Lower lobe of right lung (tissue), 2 donors: ENCODE measurements around the gene JARID2. TPM values are rescaled to one million over a fixed set of nuclear protein-coding genes. Genes with fewer than 3 reads are reported as not detected.

Source experiments
- ATAC-seq, 2 donors: fragments of 200-7000 bp; cut with Tn5 transposase; one replicate each; pipeline ENCODE4 v1.9.1; 2020 to 2022; ENCODE audit warnings: mild to moderate bottlenecking in 2 of 2, moderate library complexity in 2 of 2
- DNase-seq: peaks from one replicate; pipeline ENCODE4 v3.0.0-alpha.2; 2020
- H3K27ac ChIP-seq: fragments of 200-600 bp; one replicate; pipeline ENCODE4 v1.8.0; 2022
- H3K27me3 ChIP-seq: fragments of 200-600 bp; one replicate; pipeline ENCODE4 v1.8.0; 2022; ENCODE audit warnings: low read depth
- H3K36me3 ChIP-seq: fragments of 200-600 bp; one replicate; pipeline ENCODE4 v1.8.0; 2022; ENCODE audit warnings: mild to moderate bottlenecking
- H3K4me1 ChIP-seq: fragments of 200-600 bp; one replicate; pipeline ENCODE4 v1.8.0; 2022
- H3K4me3 ChIP-seq: fragments of 200-600 bp; one replicate; pipeline ENCODE4 v1.8.0; 2022; ENCODE audit warnings: mild to moderate bottlenecking
- H3K9me3 ChIP-seq: fragments of 200-600 bp; one replicate; pipeline ENCODE4 v1.8.0; 2022
- intact Hi-C: fragments of 100-400 bp; cut with DNase I; formaldehyde crosslinking; loops from one replicate; pipeline ENCODE4 v1.11.0; 2022
- long read RNA-seq: library from polyadenylated mRNA; unstranded; transcript quantifications from one replicate; pipeline ENCODE4 v2.0.0, GENCODE V29; 2021
- total RNA-seq: library from RNA; stranded (reverse); fragmentation: NEBNext Ultra II Directional; extraction: Animal tissue kit (Norgen Biotek cat#: 25700); gene quantifications from one replicate; pipeline ENCODE4 v1.2.1, GENCODE V29; 2021
- TF ChIP-seq, protein P1 (sequence below): fragments of 200-600 bp; IDR thresholded peaks from one replicate; pipeline ENCODE4 v1.8.0; 2022; ENCODE audit warnings: antibody characterized with exemption, mild to moderate bottlenecking
- donor health status: DM: no; HTN: yes; CAD: no; lungs with severe emphysema.

JARID2 gene
- 16.0 TPM for total RNA-seq
- long read RNA-seq, full-length matches to known transcripts = 1 of 34 reads
- long read RNA-seq, partial matches to known transcripts = 4 of 34 reads
- long read RNA-seq, other reads (novel, unspliced or antisense) = 29 of 34 reads

DNA sequence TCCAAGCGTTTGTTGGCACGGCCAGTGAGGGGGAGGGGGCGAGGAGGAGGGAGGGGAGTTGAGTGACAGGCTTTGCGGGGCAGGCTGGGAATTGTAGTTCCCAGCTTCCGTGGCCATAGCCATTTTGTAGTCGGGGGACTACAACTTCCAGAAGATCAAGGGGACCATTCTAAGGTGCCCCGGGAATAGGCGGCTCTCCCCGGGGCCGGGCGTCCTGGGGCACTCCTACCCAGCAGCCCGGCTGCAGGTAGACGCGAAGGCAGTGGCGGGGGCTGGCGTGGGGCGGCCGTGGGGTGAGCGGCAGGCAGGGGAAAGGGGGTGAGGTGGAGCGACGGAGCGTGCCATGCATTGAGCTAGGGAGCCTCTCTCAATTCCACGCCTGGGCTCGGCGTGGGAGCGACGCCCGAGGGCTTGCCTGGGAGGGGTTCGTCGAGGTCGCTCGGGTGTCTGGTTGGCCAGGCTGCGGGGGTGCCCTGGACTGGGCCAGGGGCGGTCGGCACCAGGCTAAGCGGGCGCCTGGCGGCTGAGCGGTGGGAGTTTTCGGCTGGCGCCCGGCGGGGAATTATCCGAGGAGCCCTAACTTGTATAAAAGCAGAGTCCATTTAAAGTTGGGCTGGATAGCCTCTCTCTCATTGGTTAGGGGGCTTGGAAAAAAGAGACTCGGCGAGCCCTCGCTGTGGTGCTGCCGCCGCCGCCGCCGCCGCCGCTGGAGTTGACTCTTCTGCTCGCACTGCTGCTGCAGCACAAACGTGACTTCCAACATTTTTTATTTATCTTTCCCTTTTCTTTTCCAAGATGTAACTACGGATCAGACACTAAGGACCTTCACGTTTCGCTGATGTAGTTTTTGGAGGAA lies at the start of gene JARID2:
Gene JARID2 (plus strand): TSS at position 709 of the 856 bp plus-strand sequence. CDS start 471 bp downstream, outside the sequence.
- peak within 1 kb of the TSS; percentile 94 for H3K4me3 ChIP-seq
- TF ChIP-seq, protein P1, sequence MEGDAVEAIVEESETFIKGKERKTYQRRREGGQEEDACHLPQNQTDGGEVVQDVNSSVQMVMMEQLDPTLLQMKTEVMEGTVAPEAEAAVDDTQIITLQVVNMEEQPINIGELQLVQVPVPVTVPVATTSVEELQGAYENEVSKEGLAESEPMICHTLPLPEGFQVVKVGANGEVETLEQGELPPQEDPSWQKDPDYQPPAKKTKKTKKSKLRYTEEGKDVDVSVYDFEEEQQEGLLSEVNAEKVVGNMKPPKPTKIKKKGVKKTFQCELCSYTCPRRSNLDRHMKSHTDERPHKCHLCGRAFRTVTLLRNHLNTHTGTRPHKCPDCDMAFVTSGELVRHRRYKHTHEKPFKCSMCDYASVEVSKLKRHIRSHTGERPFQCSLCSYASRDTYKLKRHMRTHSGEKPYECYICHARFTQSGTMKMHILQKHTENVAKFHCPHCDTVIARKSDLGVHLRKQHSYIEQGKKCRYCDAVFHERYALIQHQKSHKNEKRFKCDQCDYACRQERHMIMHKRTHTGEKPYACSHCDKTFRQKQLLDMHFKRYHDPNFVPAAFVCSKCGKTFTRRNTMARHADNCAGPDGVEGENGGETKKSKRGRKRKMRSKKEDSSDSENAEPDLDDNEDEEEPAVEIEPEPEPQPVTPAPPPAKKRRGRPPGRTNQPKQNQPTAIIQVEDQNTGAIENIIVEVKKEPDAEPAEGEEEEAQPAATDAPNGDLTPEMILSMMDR = no peak
- H3K36me3 ChIP-seq = no peaks in the 10 kb centered on the region
- peak within 1 kb of the TSS; percentile 95 for H3K27ac ChIP-seq
- no peaks in the 10 kb centered on the region for H3K27me3 ChIP-seq
- H3K9me3 ChIP-seq = no peaks in the 10 kb centered on the region
- ATAC-seq = peak; percentile 88 to 94
- H3K4me1 ChIP-seq = peaks cover 25% of the 10 kb centered on the region
- peak; percentile 99 for DNase-seq
- intact Hi-C loops = no loop called here

DNA sequence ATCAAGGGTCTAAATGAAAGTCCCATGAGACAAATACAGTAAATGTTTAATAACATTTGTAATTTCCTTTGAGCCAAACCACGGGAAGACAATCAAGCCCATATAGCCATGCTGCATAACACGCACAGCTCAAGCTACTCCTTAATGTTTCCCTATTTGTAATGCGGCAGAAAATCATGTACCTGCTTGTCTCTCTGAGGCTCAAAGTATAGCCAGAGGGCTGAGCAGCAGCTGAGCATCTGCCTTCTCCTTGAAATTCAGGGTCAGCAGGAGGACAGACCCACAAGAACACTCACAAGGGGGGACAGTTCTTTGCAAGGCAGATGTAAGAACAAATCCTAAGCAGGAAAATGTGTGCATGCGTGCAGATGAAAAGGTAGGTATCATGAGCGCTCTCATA lies 45.8 kb upstream of the JARID2 start:
- ATAC-seq (no peak), DNase-seq (no peak)
- Histone ChIP-seq H3K4me3 (no peak overlapping the region), H3K4me1 (no peaks in the 10 kb centered on the region), H3K27me3 (no peaks in the 10 kb centered on the region), H3K27ac (no peak overlapping the region), H3K36me3 (no peaks in the 10 kb centered on the region), H3K9me3 (no peaks in the 10 kb centered on the region)
- intact Hi-C loops = no loop called here
- TF ChIP-seq, protein P1 = no peak

DNA sequence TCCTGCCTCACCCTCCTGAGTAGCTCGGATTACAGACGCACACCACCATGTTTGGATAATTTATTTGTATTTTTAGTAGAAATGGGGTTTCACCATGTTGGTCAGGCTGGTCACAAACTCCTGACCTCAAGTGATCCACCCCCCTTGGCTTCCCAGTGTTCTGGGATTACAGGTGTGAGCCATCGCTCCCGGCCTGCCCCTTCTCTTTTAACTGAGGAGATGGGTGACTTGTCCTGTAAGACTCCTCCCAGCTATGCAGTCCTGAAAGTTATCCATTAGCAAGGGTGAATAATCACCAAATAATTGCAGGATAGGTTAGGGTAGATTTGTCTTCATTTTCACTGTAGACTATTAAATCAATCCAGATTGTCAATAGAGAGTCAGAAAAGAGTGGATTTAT lies 40.5 kb upstream of the JARID2 start:
- intact Hi-C loops = no loop called here
- Histone ChIP-seq H3K27me3 (no peaks in the 10 kb centered on the region), H3K4me1 (no peaks in the 10 kb centered on the region), H3K9me3 (no peaks in the 10 kb centered on the region), H3K36me3 (no peaks in the 10 kb centered on the region), H3K27ac (no peak overlapping the region), H3K4me3 (no peak overlapping the region)
- ATAC-seq = no peak
- TF ChIP-seq, protein P1 = no peak
- DNase-seq = no peak

DNA sequence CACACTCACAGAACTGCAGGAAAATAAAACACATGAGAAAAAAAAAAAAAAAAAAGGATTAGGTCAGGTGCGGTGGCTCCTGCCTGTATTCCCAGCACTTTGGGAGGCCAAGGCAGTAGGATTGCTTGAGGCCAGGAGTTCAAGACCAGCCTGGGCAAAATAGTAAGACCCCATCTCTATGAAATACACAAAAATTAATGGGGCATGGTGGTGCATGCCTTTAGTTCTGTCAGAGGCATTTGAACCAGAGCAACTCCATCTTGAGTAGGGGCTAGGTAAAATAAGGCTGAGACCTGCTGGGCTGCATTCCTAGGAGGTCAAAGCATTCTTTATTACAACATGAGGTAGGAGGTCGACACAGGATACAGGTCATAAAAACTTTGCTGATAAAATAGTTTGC lies 39.0 kb upstream of the JARID2 start:
- Histone ChIP-seq H3K27me3 (no peaks in the 10 kb centered on the region), H3K9me3 (no peaks in the 10 kb centered on the region), H3K4me1 (no peaks in the 10 kb centered on the region), H3K36me3 (no peaks in the 10 kb centered on the region), H3K4me3 (no peak overlapping the region), H3K27ac (no peak overlapping the region)
- TF ChIP-seq, protein P1 = no peak
- ATAC-seq = no peak
- no peak for DNase-seq
- intact Hi-C loops = no loop called here

DNA sequence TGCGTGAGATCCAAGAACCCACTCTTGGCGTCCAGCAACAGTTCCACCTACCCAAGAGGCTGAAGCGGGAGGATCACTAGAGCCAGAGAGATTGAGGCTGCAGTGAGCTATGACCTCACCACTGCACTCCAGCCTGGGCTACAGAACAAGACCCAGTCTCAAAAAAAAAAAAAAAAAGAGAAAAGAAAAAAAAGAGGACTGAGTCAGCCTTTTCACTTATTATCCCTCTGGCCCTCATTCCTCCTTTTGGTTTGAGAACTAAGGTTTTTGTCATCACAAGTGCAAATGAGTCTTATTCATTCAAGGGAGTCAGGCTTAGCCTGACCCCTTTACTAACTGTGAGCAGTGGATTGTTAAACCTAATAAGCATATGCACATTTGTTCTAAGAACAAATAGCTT lies 37.9 kb upstream of the JARID2 start:
- TF ChIP-seq, protein P1 = no peak
- Histone ChIP-seq H3K27ac (no peak overlapping the region), H3K4me3 (no peak overlapping the region), H3K9me3 (no peaks in the 10 kb centered on the region), H3K36me3 (no peaks in the 10 kb centered on the region), H3K4me1 (no peaks in the 10 kb centered on the region), H3K27me3 (no peaks in the 10 kb centered on the region)
- intact Hi-C loops = no loop called here
- DNase-seq = no peak
- ATAC-seq = no peak
